HEK293T (cell line): ENCODE results near the gene MAN1C1.

Experiments
- CTCF ChIA-PET: fragments of 350-600 bp; formaldehyde crosslinking; extraction: SDS; loops from one replicate; lab custom pipeline; 2021; ENCODE audit warnings: antibody characterized with exemption, inconsistent platforms; lab: Yijun Ruan, JAX
- POLR2A ChIA-PET: fragments of 350-600 bp; formaldehyde crosslinking; extraction: SDS; loops from one replicate; lab custom pipeline; 2020; ENCODE audit warnings: antibody characterized with exemption, inconsistent platforms; lab: Yijun Ruan, JAX
- DNase-seq: peaks from one replicate; pipeline ENCODE4 v3.0.0; 2012; ENCODE audit warnings: mixed read lengths; ENCODE audit errors: extremely low spot score
- ARNT ChIP-seq: fragments of 450-650 bp; IDR thresholded peaks from 2 replicates; pipeline ENCODE4 v1.6.1; 2017; ENCODE audit warnings: mild to moderate bottlenecking
- BHLHE40 ChIP-seq: fragments of 450-650 bp; IDR thresholded peaks from 2 replicates; pipeline ENCODE4 v1.6.1; 2016; ENCODE audit warnings: mild to moderate bottlenecking, moderate library complexity, borderline replicate concordance
- CTBP1 ChIP-seq: fragments of 450-650 bp; IDR thresholded peaks from 2 replicates; pipeline ENCODE4 v1.6.1; 2016; ENCODE audit warnings: borderline replicate concordance
- ELF4 ChIP-seq: fragments of 450-650 bp; IDR thresholded peaks from 2 replicates; pipeline ENCODE4 v1.6.1; 2017; ENCODE audit warnings: antibody characterized with exemption
- FOXA1 ChIP-seq: fragments of 450-650 bp; IDR thresholded peaks from 2 replicates; pipeline ENCODE4 v1.6.1; 2016; ENCODE audit warnings: mild to moderate bottlenecking
- FOXK2 ChIP-seq: fragments of 450-650 bp; IDR thresholded peaks from 2 replicates; pipeline ENCODE4 v1.6.1; 2016; ENCODE audit warnings: mild to moderate bottlenecking
- FOXM1 ChIP-seq: fragments of 450-650 bp; IDR thresholded peaks from 2 replicates; pipeline ENCODE4 v1.6.1; 2017; ENCODE audit warnings: mild to moderate bottlenecking, borderline replicate concordance
- HDGF ChIP-seq: fragments of 450-650 bp; IDR thresholded peaks from 2 replicates; pipeline ENCODE4 v1.6.1; 2017; ENCODE audit warnings: antibody characterized with exemption, borderline replicate concordance
- L3MBTL2 ChIP-seq: fragments of 450-650 bp; conservative IDR thresholded peaks from 2 replicates; pipeline ENCODE4 v1.6.1; 2016; ENCODE audit warnings: mild to moderate bottlenecking
- LEF1 ChIP-seq: fragments of 450-650 bp; IDR thresholded peaks from 2 replicates; pipeline ENCODE4 v1.6.1; 2017; ENCODE audit warnings: mild to moderate bottlenecking, borderline replicate concordance
- NFRKB ChIP-seq: fragments of 450-650 bp; IDR thresholded peaks from 2 replicates; pipeline ENCODE4 v1.6.1; 2016; ENCODE audit warnings: mild to moderate bottlenecking, moderate library complexity
- PKNOX1 ChIP-seq: fragments of 450-650 bp; IDR thresholded peaks from 2 replicates; pipeline ENCODE4 v1.6.1; 2016
- SP1 ChIP-seq: fragments of 450-650 bp; IDR thresholded peaks from 2 replicates; pipeline ENCODE4 v1.6.1; 2017
- SUZ12 ChIP-seq: fragments of 450-650 bp; IDR thresholded peaks from 2 replicates; pipeline ENCODE4 v1.6.1; 2016; ENCODE audit warnings: mild to moderate bottlenecking
- TARDBP ChIP-seq: fragments of 450-650 bp; IDR thresholded peaks from 2 replicates; pipeline ENCODE4 v1.6.1; 2016
- ZNF384 ChIP-seq: fragments of 450-650 bp; IDR thresholded peaks from 2 replicates; pipeline ENCODE4 v1.6.1; 2016

Gene MAN1C1

DNA sequence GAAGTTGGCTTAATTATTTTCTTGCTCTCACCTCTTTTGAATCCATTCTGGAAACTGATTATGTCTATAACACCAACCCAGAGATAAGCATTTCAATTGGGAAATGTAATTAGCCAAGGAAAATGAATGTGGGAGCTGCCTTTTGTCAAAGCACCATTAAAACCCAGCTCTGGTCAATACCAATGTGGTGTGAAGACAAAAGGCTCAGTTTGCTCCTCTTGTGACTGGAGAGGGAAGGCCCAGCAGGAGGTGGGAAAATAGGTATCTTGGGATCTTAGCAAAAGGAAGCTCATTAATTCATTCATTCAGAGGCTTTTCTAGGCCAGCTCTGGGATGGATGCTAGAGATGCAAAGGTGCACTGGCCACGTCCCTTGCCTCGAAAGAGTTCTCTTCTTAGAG lies 108.4 kb downstream of the MAN1C1 start:
- no peak for TF ChIP-seq NFRKB
- no peak for TF ChIP-seq FOXM1
- TF ChIP-seq HDGF = no peak
- no peak for TF ChIP-seq SP1
- no peak for TF ChIP-seq ARNT
- no peak for TF ChIP-seq SUZ12
- no peak for TF ChIP-seq FOXA1
- TF ChIP-seq L3MBTL2 = no peak
- TF ChIP-seq ZNF384 = no peak
- TF ChIP-seq FOXK2 = no peak
- ChIA-PET POLR2A (interaction anchor here (1.3 kb wide), 1 partner anchor 11 kb away, joined by 4 read pairs; no protein-coding TSS in a partner anchor), CTCF (interaction anchor here (0.6 to 1.1 kb wide), 2 partner anchors 101 to 203 kb away, joined by 3 to 4 read pairs; no protein-coding TSS in a partner anchor)
- no peak for DNase-seq

DNA sequence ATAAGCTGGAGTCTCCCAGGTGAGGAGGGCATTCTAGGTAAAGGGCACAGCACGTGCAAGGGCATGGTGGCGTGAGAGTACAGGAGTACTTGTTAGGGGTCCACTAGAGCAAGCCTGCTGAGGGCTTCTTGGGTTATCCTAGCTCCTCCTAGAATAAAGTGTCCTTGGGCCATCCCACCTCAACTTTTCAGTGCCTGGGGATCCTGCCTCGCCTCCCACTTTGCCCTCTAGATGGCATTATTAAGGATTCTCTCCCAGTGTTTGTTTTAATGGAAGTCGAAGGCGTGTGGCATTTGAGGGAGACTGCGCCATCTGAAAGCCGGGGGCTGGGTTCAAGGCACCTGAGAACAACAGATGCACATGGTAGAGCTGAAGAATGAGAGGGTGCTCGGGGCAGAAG lies 108.9 kb downstream of the MAN1C1 start:
- DNase-seq = no peak
- ChIA-PET POLR2A (interaction anchor here (1.3 kb wide), 1 partner anchor 11 kb away, joined by 4 read pairs; no protein-coding TSS in a partner anchor), CTCF (interaction anchor here (0.6 kb wide), 1 partner anchor 204 kb away, joined by 3 read pairs; no protein-coding TSS in a partner anchor)
- TF ChIP-seq HDGF = no peak
- TF ChIP-seq ARNT = no peak
- no peak for TF ChIP-seq L3MBTL2
- no peak for TF ChIP-seq SP1
- TF ChIP-seq SUZ12 = no peak
- TF ChIP-seq FOXA1 = no peak
- no peak for TF ChIP-seq LEF1

DNA sequence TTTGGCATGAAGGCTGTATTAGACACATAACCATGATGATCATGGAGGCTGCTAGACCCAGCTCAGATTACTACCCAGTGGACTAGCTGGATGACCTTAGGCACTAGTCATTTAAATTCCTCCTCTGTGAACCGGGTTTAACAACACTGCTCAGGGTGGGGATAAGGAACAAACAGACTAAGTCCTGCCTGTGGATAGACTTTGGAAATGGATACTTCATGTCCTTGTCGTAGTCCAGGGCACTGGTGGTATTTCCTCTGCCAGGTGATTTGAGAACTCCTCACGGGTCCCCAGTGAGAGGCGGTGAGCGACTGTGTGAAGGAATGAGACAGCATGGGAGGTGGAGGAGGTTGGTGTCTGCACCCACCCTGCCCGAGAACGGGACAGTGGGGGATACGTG lies 110.5 kb downstream of the MAN1C1 start:
- TF ChIP-seq FOXA1 = no peak
- TF ChIP-seq L3MBTL2 = no peak
- TF ChIP-seq HDGF = no peak
- TF ChIP-seq FOXM1 = no peak
- no peak for TF ChIP-seq BHLHE40
- TF ChIP-seq CTBP1 = no peak
- TF ChIP-seq LEF1 = no peak
- CTCF ChIA-PET = no interaction called here
- POLR2A ChIA-PET = interaction anchor here (1.2 kb wide), 1 partner anchor 495 kb away, joined by 3 read pairs; the partner anchor contains the start of gene SYF2
- DNase-seq = no peak

- ChIA-PET POLR2A (interaction anchor here (1.2 kb wide), 1 partner anchor 495 kb away, joined by 3 read pairs; the partner anchor contains the start of gene SYF2), CTCF (no interaction called here)
- no peak for TF ChIP-seq BHLHE40
- no peak for TF ChIP-seq FOXK2
- TF ChIP-seq TARDBP = no peak
- TF ChIP-seq ARNT = no peak
- TF ChIP-seq FOXA1 = no peak
- no peak for TF ChIP-seq ZNF384
- no peak for TF ChIP-seq SUZ12
- TF ChIP-seq CTBP1 = no peak
- no peak for TF ChIP-seq FOXM1
- no peak for TF ChIP-seq SP1
- no peak for DNase-seq
Measured at GRCh38 chr1:25727635-25728286, 111.2 kb downstream of the MAN1C1 start.

- ChIA-PET POLR2A (interaction anchor here (1.2 kb wide), 1 partner anchor 496 kb away, joined by 3 read pairs; the partner anchor contains the start of gene SYF2), CTCF (no interaction called here)
- TF ChIP-seq LEF1 (no peak), SP1 (no peak), FOXK2 (no peak), PKNOX1 (no peak), BHLHE40 (no peak), CTBP1 (no peak), ARNT (no peak), ELF4 (no peak), FOXA1 (no peak), HDGF (no peak), NFRKB (no peak), FOXM1 (no peak), TARDBP (no peak), L3MBTL2 (no peak), SUZ12 (no peak), ZNF384 (no peak)
- no peak for DNase-seq
Measured at GRCh38 chr1:25728301-25728935, 111.8 kb downstream of the MAN1C1 start.

DNA sequence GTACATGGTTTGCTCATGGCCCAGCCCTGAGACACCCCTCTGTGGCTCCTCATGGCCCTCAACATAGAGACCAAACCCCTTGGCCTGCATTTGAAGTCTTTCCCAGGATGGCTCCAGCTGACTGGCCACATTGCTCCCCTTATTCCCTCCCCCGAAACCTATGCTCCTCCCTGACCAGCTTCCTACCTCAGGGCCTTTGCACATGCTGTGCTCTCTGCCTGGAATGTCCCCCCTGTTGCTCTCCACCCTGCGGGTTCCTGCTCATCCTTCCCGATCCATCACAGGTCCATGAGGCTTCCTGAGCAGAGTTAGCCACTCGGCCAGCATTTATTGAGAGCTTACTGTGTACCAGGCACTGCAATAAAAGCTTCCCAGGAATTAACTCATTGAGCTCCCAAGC lies 112.5 kb downstream of the MAN1C1 start:
- POLR2A ChIA-PET = no interaction called here
- CTCF ChIA-PET = no interaction called here
- no peak for DNase-seq
- no peak for TF ChIP-seq FOXK2
- TF ChIP-seq BHLHE40 = no peak
- TF ChIP-seq NFRKB = no peak
- TF ChIP-seq FOXM1 = no peak
- no peak for TF ChIP-seq LEF1

DNA sequence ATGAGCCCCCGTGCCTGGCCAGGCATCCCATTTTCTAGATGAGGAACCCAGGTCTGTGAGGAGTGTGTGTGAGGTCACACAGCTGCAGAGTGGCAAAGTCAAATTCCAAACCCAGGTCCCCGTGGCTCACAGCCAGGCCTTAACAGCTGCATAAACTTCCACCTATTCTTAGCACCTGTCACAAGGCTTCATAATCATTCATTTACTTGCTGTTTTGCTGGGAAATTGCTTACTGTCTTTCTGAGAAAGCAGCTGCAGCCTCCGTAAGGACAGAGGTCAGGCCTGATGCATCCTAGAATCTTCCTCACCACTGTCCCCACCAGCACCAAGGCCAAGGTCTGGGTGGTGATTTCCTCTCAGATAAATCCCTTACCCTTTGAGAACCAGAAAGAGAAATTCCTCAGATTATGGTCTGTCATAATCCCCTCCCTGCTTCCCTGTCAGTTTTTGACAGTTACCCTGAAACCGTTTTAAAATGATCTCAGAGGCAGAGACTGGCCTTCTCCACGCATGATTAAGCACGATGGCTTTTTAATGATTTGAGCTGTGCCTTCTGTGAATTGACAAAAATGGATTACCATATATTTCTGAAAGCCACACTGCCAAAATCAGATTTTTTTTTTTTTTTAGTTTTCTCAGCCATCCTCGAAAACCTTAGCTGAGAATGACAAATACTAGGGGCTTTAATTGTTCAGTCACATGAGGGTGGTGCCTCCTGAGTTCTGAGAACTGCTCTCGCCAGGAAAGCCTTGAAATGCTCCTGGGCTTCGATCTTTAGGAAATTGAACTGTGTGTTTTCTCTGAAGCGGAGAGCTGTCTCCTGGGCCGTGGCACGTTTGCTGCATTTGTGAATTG lies 113.4 kb downstream of the MAN1C1 start:
- POLR2A ChIA-PET = no interaction called here
- TF ChIP-seq SUZ12 (no peak), FOXK2 (no peak), ELF4 (no peak), NFRKB (no peak), CTBP1 (no peak), PKNOX1 (no peak), TARDBP (no peak)
- DNase-seq = no peak
- CTCF ChIA-PET = no interaction called here
